GM21723 (cell line): ENCODE results near the gene CLIP3.
"Not testable (repeated sequence)": the region's sequence is repeated elsewhere in the genome, so short reads cannot be mapped to it uniquely, and the experiment has no call there.

ENCODE experiments used
- ATAC-seq: cut with Tn5 transposase; IDR thresholded peaks from one replicate; pipeline ENCODE4 v1.9.1; 2021; ENCODE audit warnings: mild to moderate bottlenecking, moderate library complexity; ENCODE audit not compliant: unreplicated experiment

Gene CLIP3

DNA sequence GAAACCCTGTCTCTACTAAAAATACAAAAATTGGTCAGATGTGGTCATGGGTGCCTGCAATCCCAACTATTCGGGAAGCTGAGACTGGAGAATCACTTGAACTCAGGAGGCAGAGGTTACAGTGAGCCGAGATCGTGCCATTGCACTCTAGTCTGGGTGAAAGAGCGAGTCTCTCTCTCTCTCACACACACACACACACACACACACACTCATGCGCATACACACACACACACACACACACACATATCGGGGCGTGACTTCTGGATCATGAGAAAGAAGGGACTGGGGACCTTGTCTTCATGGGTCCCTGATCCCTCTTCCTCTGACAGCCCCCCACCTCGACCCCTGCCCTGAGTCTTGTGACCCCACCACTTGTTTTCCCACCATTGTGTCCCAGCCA is 49.5 kb downstream of the CLIP3 start:
- ATAC-seq = no peak

GRCh38 chr19:35980997-35981396 is 51.7 kb downstream of the CLIP3 start:
- not testable (repeated sequence) for ATAC-seq

GRCh38 chr19:35978832-35979365 is 53.8 kb downstream of the CLIP3 start:
- ATAC-seq = no peak

GRCh38 chr19:35978271-35978670 is 54.4 kb downstream of the CLIP3 start:
- ATAC-seq = no peak

DNA sequence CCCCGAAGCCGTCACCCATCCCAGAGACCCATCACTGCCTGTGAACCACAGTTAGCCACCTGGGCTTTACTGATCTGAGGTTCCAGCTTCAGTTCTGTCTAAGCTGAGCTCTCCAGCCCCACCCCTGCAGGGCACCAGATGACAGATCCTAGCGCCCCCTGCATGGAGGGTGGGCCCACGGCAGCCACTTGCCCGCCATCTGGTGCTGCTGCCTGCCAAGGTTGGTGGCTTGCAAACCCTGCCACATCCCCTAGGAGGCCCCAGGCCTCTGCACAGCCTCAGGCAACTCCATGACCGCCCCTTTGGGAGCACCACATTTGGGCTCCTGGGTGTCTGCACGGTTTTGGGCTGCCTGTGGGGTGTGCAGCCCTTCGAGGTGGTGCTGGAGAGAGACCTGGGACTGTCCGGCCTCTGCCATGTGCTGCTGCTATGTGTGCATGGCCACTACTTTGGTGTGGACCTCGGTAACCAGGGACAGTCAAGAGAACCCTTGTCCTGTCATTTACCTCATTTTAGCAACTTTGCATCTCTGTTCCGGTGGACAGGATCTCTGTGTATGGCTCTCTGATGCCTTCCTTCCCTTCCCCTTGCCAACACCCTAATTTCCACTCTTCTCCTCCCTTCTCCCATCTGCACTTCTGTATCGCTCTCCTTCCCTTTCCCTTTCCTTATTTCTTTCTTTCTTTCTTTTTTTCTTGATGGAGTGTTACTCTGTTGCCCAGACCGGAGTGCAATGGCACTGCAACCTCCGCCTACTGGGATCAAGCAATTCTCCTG is 55.0 kb downstream of the CLIP3 start:
- no peak for ATAC-seq

DNA sequence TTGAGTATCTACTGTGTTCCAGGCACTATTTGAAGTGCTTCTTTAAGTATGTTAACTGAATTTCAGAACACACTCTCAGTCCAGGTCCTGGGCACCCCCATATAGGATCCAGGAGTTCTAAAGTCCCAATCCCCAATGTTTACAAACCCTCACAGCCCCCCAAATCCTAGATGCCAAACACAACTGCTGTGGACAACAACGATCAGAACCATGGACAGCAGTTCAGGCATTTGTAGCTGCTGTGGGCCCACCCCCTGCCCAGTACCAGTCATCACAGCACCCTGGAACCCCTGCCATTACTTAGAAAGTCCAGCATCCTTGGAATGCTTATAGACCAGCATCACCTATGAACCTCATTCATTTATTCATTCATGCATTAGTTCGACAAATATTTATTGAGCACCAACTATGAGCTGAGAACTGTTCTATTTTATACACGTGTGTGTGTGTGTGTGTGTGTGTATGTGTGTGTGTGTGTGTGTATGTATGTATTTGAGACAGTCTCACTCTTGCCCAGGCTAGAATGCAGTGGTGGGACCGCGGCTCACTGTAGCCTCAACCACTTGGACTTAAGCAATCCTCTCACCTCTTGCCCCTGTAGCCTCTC is 57.0 kb downstream of the CLIP3 start:
- no peak for ATAC-seq

- ATAC-seq = no peak
Observed at GRCh38 chr19:35973487-35973886, 59.2 kb downstream of the CLIP3 start.

GRCh38 chr19:35966771-35967170 is 65.9 kb downstream of the CLIP3 start:
- no peak for ATAC-seq
